Fibroblast of lung (primary cell): Measurements from ENCODE around the gene TTC4. TPM values are rescaled to one million over a fixed set of nuclear protein-coding genes. Genes with fewer than 3 reads are reported as not detected.

ENCODE experiments used
- DNase-seq, 2 donors: peaks; one replicate each; pipeline versions ENCODE4 v3.0.0 to v3.0.0-alpha.2; 2010; ENCODE audit warnings: low read depth in 2 of 2
- H2AFZ ChIP-seq: 2 replicates; pipeline ENCODE4 v1.5.1; 2012; ENCODE audit warnings: low read length, control low read depth, inconsistent platforms
- H3K27ac ChIP-seq: 2 replicates; pipeline ENCODE4 v1.5.1; 2011; ENCODE audit warnings: low read length, control low read depth; ENCODE audit not compliant: insufficient read depth
- H3K27me3 ChIP-seq: 2 replicates; pipeline ENCODE4 v1.5.1; 2011; ENCODE audit warnings: mild to moderate bottlenecking, low read length; ENCODE audit not compliant: control insufficient read depth, insufficient read depth
- H3K36me3 ChIP-seq: 2 replicates; pipeline ENCODE4 v1.5.1; 2011; ENCODE audit warnings: low read length; ENCODE audit not compliant: control insufficient read depth, insufficient read depth
- H3K4me1 ChIP-seq: 2 replicates; pipeline ENCODE4 v1.5.1; 2011; ENCODE audit warnings: low read length; ENCODE audit not compliant: control insufficient read depth, insufficient read depth; ENCODE audit errors: extremely low read depth
- H3K4me2 ChIP-seq: 2 replicates; pipeline ENCODE4 v1.5.1; 2011; ENCODE audit warnings: low read length, control low read depth; ENCODE audit not compliant: insufficient read depth; ENCODE audit errors: extremely low read depth
- H3K4me3 ChIP-seq, 4 experiments: fragments of 200-600 bp in 1 of 4; sonication (generic) in 1 of 4; replicated peaks in 1 of 4; 2 replicates each; pipeline ENCODE4 v1.5.1; 2011 to 2016; ENCODE audit warnings: low read length in 4 of 4, low read depth in 3 of 4, mild to moderate bottlenecking in 3 of 4, control low read depth in 2 of 4, inconsistent platforms in 1 of 4, mixed read lengths in 1 of 4; ENCODE audit not compliant: insufficient read depth in 1 of 4; ENCODE audit errors: control extremely low read depth in 1 of 4
- H3K79me2 ChIP-seq: 2 replicates; pipeline ENCODE4 v1.5.1; 2012; ENCODE audit warnings: mild to moderate bottlenecking, low read length, inconsistent platforms; ENCODE audit not compliant: control insufficient read depth, insufficient read depth
- H3K9ac ChIP-seq: 2 replicates; pipeline ENCODE4 v1.5.1; 2011; ENCODE audit warnings: mild to moderate bottlenecking, low read length, control low read depth; ENCODE audit not compliant: insufficient read depth
- H3K9me3 ChIP-seq: 2 replicates; pipeline ENCODE4 v1.5.1; 2012; ENCODE audit warnings: low read depth, low read length; ENCODE audit not compliant: control insufficient read depth, insufficient read depth
- H4K20me1 ChIP-seq: 2 replicates; pipeline ENCODE4 v1.5.1; 2011; ENCODE audit warnings: low read length; ENCODE audit not compliant: control insufficient read depth, insufficient read depth; ENCODE audit errors: extremely low read depth
- EZH2 ChIP-seq: IDR thresholded peaks from 2 replicates; pipeline ENCODE4 v1.5.1; 2012; ENCODE audit warnings: low read length, control low read depth, mild to moderate bottlenecking; ENCODE audit errors: missing control alignments
- polyA plus RNA-seq, 2 donors: library from polyadenylated mRNA; depleted of rRNA in 1 of 2; stranded (reverse) in 1 of 2; unstranded in 1 of 2; fragments of >200 nt; gene quantifications; 2 replicates each; pipeline ENCODE4 v1.2.1, GENCODE V29; 2011 to 2012; ENCODE audit warnings: missing spikeins in 1 of 2
- total RNA-seq: library from RNA; depleted of rRNA; stranded (reverse); fragments of >200 nt; gene quantifications from 2 replicates; pipeline ENCODE4 v1.2.1, GENCODE V29; 2014
- TF ChIP-seq, protein P1 (sequence below), 2 donors: IDR thresholded peaks in 1 of 2; conservative IDR thresholded peaks in 1 of 2; 1 replicate in 1 of 2; 2 replicates in 1 of 2; pipeline ENCODE4 v1.5.1; 2011 to 2012; ENCODE audit warnings: low read length in 2 of 2, control low read depth in 1 of 2, inconsistent platforms in 1 of 2, low read depth in 1 of 2, mild to moderate bottlenecking in 1 of 2

Gene TTC4
- total and polyA plus RNA-seq, 2 donors (not counting 1 experiment from before 2014, with no cell fraction given) = 19.3 to 19.8 TPM

DNA sequence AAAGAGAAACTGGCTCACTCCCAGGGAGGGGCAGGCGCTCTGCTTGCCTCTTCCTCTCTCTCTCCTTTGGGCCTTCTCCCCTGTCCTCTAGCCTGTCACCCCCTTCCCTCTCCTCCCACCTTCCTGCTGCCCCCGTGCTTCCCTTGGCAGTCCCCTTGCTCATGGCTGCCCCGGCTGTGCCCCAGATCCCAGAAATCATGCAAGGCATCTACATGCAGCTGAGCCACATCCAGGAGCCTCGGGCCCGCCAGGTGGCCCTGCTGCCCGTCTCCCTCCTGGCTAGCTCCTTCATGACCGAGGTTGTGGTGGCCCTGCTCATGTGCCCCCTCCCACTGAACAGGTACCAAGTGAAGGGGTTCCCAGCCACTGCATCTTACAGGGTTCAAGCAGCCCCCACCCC is 36.0 kb upstream of the TTC4 start:
- H3K4me3 ChIP-seq = no peak overlapping the region

DNA sequence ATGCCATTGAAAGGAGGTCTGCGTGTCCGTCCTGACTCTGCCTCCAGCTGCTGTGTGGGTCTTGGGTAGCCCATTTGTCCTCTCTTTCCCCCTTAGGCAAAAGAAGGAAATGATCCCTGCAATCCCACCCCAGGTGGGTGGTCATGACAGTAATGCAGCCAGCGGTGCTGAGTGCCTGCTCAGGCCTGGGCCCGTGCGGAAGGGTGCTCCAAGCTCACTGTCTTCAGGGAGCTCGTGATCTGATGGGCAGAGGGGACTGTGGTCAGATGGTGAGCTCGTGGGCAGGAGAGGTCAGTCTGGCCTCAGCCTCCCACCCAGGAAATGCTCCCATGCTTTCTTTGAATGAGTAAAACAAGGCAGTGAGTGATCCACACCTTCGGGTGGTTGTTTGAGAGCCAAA is 35.3 kb upstream of the TTC4 start:
- DNase-seq = no peak
- Histone ChIP-seq H3K4me3 (no peak overlapping the region), H3K9ac (no peak overlapping the region), H2AFZ (no peak overlapping the region), H3K9me3 (no peaks in the 10 kb centered on the region), H3K79me2 (no peaks in the 10 kb centered on the region), H3K4me2 (no peak overlapping the region), H3K27ac (no peak overlapping the region), H3K36me3 (no peaks in the 10 kb centered on the region), H3K4me1 (no peaks in the 10 kb centered on the region), H4K20me1 (no peaks in the 10 kb centered on the region), H3K27me3 (peaks cover 4% of the 10 kb centered on the region)
- TF ChIP-seq, protein P1, sequence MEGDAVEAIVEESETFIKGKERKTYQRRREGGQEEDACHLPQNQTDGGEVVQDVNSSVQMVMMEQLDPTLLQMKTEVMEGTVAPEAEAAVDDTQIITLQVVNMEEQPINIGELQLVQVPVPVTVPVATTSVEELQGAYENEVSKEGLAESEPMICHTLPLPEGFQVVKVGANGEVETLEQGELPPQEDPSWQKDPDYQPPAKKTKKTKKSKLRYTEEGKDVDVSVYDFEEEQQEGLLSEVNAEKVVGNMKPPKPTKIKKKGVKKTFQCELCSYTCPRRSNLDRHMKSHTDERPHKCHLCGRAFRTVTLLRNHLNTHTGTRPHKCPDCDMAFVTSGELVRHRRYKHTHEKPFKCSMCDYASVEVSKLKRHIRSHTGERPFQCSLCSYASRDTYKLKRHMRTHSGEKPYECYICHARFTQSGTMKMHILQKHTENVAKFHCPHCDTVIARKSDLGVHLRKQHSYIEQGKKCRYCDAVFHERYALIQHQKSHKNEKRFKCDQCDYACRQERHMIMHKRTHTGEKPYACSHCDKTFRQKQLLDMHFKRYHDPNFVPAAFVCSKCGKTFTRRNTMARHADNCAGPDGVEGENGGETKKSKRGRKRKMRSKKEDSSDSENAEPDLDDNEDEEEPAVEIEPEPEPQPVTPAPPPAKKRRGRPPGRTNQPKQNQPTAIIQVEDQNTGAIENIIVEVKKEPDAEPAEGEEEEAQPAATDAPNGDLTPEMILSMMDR (conservative IDR thresholded peaks at IDR 0.05 in 1 of 2, IDR thresholded peaks at IDR 0.05 in 1 of 2; ENCODE audit: low read depth in 1 of 2, low read length in 2 of 2) = no peak
- no peak for TF ChIP-seq EZH2

More for the DNA sequence above, 36.0 kb upstream of the TTC4 start:
- Histone ChIP-seq H3K4me1 (no peaks in the 10 kb centered on the region), H3K79me2 (no peaks in the 10 kb centered on the region), H4K20me1 (no peaks in the 10 kb centered on the region), H3K4me2 (no peak overlapping the region), H3K27me3 (peaks cover 4% of the 10 kb centered on the region), H3K9me3 (no peaks in the 10 kb centered on the region), H3K36me3 (no peaks in the 10 kb centered on the region), H3K9ac (no peak overlapping the region), H3K27ac (no peak overlapping the region), H2AFZ (no peak overlapping the region)
- no peak for TF ChIP-seq EZH2
- no peak for DNase-seq

DNA sequence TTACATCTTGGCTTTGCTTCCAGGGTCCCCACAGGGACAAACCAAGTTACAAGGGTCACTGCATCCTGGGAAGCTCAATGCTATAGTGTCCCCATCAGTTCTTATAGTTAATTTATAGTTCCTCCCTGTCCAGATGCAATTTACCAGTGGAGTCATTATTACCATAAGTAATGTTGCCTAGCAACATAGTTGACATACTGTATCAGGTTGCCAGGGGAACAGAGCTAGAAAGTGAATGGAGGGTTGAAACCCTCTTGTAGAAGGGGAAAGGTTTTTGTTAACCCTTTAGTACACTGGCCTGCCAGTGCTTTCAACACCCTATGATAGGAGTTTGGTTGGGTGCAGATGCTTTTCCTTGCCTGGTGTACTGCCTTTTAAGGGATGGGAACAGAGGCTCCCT is 34.3 kb upstream of the TTC4 start:
- H3K27ac ChIP-seq = no peak overlapping the region
- TF ChIP-seq, protein P1 (conservative IDR thresholded peaks at IDR 0.05 in 1 of 2, IDR thresholded peaks at IDR 0.05 in 1 of 2; ENCODE audit: low read depth in 1 of 2, low read length in 2 of 2) = no peak
- TF ChIP-seq EZH2 = no peak

More for the DNA sequence above, 34.3 kb upstream of the TTC4 start:
- Histone ChIP-seq H3K9me3 (no peaks in the 10 kb centered on the region), H3K4me3 (no peak overlapping the region), H3K4me1 (no peaks in the 10 kb centered on the region), H3K36me3 (no peaks in the 10 kb centered on the region), H3K79me2 (no peaks in the 10 kb centered on the region), H2AFZ (no peak overlapping the region), H3K9ac (no peak overlapping the region), H4K20me1 (no peaks in the 10 kb centered on the region), H3K27me3 (peaks cover 4% of the 10 kb centered on the region), H3K4me2 (no peak overlapping the region)
- DNase-seq = peak in 1 of 2 donors; percentile 5
